22Rv1 (cell line): ENCODE measurements around the gene UBE2C.
A peak's percentile ranks its signal among the peaks of the same experiment; 100 is the strongest.

Source experiments
- H3K27ac ChIP-seq: fragments of 450-650 bp; 2 replicates; pipeline ENCODE4 v1.5.1; 2017
- ZFX ChIP-seq: fragments of 450-650 bp; IDR thresholded peaks from 2 replicates; pipeline ENCODE4 v1.6.1; 2017; ENCODE audit warnings: antibody characterized with exemption, borderline replicate concordance
- TF ChIP-seq, protein P1 (sequence below): fragments of 450-650 bp; IDR thresholded peaks from 2 replicates; pipeline ENCODE4 v1.5.1; 2017; ENCODE audit warnings: mild to moderate bottlenecking

The UBE2C gene

DNA sequence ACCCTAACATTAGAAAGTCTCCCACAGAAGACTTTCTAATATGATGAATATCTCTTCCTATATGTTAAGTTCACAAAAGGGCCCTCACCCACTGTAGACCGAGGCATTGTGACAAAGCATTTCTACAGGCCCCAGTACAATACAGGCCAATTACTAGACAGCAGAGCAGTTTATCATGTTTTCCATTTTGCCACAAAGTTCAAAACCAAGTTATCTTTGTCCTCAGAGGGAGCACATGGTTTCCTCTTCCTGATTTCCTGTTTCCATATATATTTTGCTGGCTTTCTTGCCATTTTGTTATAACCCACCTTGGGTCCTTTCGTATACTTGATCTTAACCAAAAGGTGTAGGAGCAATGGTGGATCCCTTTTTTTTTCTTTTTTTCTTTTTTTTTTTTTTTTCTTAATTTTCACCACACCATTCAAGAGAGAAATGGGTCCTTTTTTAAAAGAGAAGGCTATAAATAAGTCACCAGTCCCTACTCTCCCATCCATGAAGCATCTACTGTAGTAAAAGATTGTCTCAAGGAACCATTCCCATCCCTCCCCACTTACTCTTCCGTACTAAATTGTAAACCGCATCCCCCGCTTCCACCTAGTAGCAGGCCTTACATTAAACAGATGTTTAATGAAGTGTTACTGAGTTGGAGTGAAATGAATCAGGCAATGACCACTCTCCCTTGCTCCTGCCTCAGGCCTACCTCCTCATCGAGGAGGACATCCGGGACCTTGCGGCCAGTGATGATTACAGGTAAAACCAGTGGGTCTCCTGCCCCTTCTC is 2.1 kb upstream of the UBE2C start:
- peak overlapping the region; percentile 77; the same call in 1 of the 2 replicates for H3K27ac ChIP-seq
- TF ChIP-seq, protein P1, sequence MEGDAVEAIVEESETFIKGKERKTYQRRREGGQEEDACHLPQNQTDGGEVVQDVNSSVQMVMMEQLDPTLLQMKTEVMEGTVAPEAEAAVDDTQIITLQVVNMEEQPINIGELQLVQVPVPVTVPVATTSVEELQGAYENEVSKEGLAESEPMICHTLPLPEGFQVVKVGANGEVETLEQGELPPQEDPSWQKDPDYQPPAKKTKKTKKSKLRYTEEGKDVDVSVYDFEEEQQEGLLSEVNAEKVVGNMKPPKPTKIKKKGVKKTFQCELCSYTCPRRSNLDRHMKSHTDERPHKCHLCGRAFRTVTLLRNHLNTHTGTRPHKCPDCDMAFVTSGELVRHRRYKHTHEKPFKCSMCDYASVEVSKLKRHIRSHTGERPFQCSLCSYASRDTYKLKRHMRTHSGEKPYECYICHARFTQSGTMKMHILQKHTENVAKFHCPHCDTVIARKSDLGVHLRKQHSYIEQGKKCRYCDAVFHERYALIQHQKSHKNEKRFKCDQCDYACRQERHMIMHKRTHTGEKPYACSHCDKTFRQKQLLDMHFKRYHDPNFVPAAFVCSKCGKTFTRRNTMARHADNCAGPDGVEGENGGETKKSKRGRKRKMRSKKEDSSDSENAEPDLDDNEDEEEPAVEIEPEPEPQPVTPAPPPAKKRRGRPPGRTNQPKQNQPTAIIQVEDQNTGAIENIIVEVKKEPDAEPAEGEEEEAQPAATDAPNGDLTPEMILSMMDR = no peak
- TF ChIP-seq ZFX = no peak

DNA sequence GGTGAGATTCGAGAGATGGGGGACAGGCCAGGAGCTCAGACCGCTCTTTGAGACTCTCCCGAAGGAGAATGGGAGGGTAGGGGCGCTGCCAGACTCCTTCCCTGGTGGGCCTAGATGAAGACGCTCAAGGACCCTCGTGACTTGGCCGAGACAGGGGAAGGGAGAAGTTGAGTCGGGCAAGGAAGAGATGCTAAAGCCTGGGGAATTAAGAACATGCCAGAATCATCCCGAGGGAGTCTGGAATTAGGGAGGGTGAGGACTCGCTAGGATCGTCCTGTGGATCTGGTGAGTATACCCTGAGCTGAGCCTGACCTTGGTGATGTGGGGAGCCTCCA is 529 bp downstream of the UBE2C start:
- peak overlapping the region; percentile 77 for H3K27ac ChIP-seq
- no peak for TF ChIP-seq ZFX
- TF ChIP-seq, protein P1 = no peak

DNA sequence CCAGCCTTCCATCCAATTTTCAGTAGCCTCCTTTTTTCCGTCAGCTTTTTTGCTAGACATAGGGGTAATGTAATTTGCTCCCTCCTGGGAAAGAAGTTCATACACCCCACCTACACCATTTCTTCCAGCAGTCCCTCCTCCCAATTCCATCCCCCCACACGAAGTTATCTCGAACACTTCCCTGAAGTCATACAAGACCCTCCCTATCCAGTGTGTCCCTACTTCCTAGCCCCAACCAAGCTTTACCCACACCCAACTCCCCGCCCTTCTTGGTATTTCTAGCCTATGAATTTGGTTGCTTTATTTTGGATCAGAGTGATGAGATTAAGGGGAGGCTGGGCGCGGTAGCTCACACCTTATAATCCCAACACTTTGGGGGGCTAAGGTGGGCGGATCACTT is 1.0 kb downstream of the UBE2C start:
- peak overlapping the region; percentile 77 for H3K27ac ChIP-seq
- TF ChIP-seq, protein P1 = no peak
- no peak for TF ChIP-seq ZFX

DNA sequence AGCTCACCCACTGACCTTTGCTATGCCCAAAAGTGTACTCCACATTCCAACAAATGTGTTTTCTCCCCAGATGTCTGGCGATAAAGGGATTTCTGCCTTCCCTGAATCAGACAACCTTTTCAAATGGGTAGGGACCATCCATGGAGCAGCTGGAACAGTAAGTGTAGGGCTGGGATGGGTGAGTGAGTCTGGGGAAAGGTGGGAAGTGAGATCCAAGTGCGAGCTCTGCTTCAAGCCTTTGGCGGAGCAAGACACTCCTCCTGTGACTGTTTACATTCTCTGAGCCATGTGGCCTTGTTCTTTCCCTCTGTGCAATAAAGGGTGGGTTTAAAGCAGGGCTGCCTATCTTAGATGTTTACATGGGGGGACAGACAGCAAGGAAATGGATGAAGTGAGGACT is 1.9 kb downstream of the UBE2C start:
- no peak for TF ChIP-seq ZFX
- TF ChIP-seq, protein P1 = no peak
- H3K27ac ChIP-seq = no peak overlapping the region

DNA sequence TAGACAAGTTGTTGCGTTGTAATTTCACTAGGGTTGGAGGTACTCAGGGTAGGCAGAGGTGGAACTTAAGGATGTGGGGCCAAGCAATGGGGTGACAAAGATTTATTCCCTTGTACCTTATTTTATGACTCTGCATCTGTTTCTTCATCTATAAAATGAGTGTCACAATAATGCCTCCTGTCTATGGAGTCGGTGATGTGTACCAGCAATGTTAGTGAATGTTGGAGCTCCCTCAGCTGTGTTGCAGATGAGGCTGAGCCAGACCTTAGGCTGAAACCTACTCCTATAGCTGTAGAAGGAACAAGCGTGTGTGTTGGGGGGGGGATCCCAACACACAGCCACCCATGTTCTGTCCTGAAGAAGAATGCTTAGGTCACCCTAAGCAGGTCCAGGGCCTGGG is 4.5 kb downstream of the UBE2C start:
- peak overlapping the region; percentile 32 for H3K27ac ChIP-seq
- TF ChIP-seq, protein P1 = no peak
- no peak for TF ChIP-seq ZFX

DNA sequence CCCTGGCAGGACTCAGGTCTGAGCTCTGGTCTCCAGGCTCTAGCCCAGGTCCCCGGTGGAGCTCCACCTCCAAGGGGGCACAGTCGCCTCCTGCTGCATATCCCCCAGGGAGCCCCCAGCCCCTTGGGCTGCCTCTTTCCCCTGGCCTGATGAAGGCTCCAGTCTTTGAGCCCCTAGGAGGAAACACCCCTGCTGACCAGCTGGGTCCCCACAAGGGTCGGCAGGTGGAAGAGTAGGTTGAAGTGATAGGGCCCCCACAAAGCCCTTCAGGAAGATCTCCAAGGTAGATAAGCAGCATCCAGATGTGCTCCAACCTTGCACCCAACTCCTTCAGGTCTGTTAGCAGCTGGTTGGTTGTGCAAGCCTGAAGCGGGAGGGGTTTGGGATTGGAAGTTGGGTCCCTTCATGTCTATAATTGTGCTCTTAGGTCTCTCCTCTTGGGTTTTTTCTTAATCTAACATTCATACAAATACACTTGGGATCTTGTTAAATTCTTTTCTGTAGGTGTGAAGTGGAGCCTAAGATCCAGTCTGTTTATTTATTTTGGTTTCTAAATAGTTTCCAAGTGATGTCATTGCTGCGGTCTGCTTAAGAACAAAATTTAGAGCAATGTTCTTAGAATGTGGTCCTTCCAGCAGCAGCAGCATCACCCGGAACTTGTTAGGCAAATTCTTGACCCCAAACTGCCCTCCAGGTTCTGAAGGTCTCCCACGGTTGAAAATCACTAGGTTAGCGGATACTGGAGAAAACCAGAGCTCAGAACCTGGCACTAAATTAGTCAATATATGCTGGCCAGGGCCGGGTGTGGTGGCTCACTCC is 5.1 kb downstream of the UBE2C start:
- TF ChIP-seq, protein P1 = no peak
- TF ChIP-seq ZFX = no peak
- H3K27ac ChIP-seq = peak overlapping the region; percentile 32

DNA sequence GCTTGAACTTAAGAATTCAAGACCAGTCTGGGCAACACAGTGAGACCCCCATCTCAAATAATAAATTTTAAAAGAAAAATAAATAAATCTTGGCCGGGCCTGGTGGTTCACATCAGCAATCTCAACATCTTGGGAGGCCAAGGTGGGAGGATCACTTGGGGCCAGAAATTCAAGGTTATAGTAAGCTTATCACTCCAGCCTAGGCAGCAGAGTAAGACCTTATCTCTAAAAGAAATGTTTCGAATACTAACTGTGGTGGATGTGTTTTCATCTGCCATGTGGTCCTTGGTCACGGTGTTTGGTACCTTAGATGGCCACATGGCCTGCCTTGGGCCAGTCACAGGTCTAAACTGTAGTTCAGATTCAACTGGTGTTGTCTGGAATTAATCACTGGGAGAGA is 5.8 kb downstream of the UBE2C start:
- H3K27ac ChIP-seq = peak overlapping the region; percentile 32; the same call in 1 of the 2 replicates
- TF ChIP-seq, protein P1 = no peak
- no peak for TF ChIP-seq ZFX
